GM18873 (cell line): ENCODE results near the gene TNKS2.
"Not testable (repeated sequence)": the region's sequence is repeated elsewhere in the genome, so short reads cannot be mapped to it uniquely, and the experiment has no call there.

Experiments used
- ATAC-seq: cut with Tn5 transposase; IDR thresholded peaks from one replicate; pipeline ENCODE4 v1.9.1; 2021; ENCODE audit warnings: mild to moderate bottlenecking, moderate library complexity, moderate number of reproducible peaks; ENCODE audit not compliant: unreplicated experiment, low FRiP score

TNKS2 gene

DNA sequence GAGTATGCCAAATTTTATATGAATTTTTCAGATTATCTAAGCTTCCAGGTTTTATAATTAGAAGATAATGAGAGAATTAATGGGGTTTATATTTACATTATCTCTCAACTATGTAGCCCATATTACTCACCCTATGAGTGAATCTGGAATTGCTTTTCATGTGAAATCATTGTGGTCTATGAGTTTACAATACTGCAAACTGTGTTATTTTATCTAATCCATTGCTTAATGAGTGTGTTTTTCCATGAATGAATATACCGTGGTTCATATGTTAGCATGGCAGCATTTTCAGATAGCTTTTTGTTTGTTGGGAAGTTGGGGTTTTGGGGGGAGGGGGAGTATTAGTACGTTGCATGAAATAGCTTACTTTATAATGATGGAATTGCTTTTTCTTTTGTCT, 66.5 kb downstream of the TNKS2 start:
- no peak for ATAC-seq

- ATAC-seq: no peak
Measured at GRCh38 chr10:91865562-91866081, 67.4 kb downstream of the TNKS2 start.

- ATAC-seq: no peak
Measured at GRCh38 chr10:91875156-91875555, 76.9 kb downstream of the TNKS2 start.

GRCh38 chr10:91875779-91876178, 77.6 kb downstream of the TNKS2 start:
- no peak for ATAC-seq

- no peak for ATAC-seq
Measured at GRCh38 chr10:91879515-91880170, 81.4 kb downstream of the TNKS2 start.

- no peak for ATAC-seq
Measured at GRCh38 chr10:91880310-91880709, 82.1 kb downstream of the TNKS2 start.

- no peak for ATAC-seq
Measured at GRCh38 chr10:91883549-91884444, 85.6 kb downstream of the TNKS2 start.

GRCh38 chr10:91884536-91884935, 86.3 kb downstream of the TNKS2 start:
- no peak for ATAC-seq

GRCh38 chr10:91885362-91886079, 87.3 kb downstream of the TNKS2 start:
- no peak for ATAC-seq

DNA sequence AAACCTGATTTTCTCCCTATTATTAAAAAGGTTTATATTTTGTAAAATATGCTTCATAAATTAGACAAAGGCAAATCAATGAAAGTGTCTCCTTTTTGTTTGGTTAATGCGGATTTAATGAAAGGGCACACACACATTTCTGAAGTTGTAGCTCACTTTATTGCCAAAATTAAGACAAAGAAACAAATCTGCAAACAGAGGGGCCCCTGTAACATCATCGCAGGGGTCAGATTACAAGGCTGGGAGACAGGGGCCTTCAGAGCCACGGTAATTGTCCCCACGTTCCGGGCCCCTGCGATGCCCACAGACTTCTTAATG, 88.7 kb downstream of the TNKS2 start:
- no peak for ATAC-seq

GRCh38 chr10:91887272-91888076, 89.2 kb downstream of the TNKS2 start:
- no peak for ATAC-seq

GRCh38 chr10:91891125-91892001, 93.1 kb downstream of the TNKS2 start:
- ATAC-seq: no peak

- ATAC-seq: no peak
Measured at GRCh38 chr10:91893051-91893450, 94.8 kb downstream of the TNKS2 start.

DNA sequence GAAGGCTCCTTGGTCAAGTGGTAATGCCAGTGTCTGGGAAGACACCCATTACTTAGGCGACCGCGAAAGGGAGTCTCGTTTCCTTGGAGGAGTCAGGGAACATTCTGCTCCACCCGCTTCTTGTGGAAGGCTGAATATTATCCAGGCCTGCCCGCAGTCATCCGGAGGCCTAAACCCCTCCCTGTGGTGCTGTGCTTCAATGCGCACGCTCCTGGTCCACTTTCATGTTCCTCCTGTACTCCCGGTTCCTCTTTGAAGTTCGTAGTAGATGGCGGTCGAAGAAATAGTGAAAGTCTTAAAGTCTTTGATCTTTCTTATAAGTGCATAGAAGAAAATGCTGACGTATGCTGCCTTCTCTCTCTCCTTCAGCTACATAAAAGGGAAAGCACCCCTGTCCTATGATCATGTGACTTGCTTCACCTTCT, 96.0 kb downstream of the TNKS2 start:
- ATAC-seq: not testable (repeated sequence)

- ATAC-seq: no peak
Measured at GRCh38 chr10:91896212-91896756, 98.1 kb downstream of the TNKS2 start.

- ATAC-seq: no peak
Measured at GRCh38 chr10:91897421-91897820, 99.2 kb downstream of the TNKS2 start.

GRCh38 chr10:91901784-91902677, 103.8 kb downstream of the TNKS2 start:
- ATAC-seq: no peak

GRCh38 chr10:91907033-91907594, 108.9 kb downstream of the TNKS2 start:
- no peak for ATAC-seq
